Measurements from ENCODE around the gene OPCML. TPM values are rescaled to one million over a fixed set of nuclear protein-coding genes. Genes with fewer than 3 reads are reported as not detected.

Gene OPCML
- total and polyA plus RNA-seq, 2 experiments from 2014 or later = 0.21 to 0.51 TPM

DNA sequence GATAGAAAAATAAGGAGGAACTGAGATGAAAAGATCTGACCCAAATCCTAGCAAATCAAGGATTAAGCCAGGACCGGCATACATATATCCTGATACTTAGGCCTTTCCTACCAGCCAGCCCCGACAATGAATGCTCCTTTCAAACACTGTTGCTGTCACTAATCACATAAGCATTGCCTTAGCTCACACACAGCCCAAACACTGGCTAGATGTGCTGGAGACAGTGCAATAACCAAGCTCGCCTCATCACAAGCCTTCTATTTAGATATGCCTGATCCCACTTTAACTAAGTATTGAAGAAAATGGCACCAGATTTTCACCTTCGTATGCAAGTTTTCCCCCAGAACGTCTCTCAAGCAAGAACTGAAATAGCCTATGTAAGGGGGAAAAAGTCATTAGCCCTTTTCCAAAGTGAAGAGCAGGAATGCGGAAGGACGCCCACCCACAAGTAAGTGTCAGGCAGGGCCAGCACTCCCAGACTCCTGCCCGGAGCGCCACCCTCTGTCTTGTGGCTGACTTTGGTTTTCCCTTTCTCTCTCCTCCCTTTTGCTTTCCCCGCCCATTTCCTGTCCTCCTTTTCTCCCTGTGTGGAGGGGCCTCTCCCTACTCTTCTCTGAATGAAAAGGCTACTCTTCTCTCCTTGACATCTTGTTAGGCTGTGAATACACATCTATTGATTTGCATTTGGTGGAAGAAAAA is 8.9 kb upstream of the OPCML start:
- Histone ChIP-seq H3K4me1 (ENCODE audit: low read depth) (peaks cover 3% of the 10 kb centered on the region), H3K27ac (no peak overlapping the region), H3K36me3 (no peaks in the 10 kb centered on the region), H3K27me3 (peaks cover 3% of the 10 kb centered on the region), H3K4me3 (no peak overlapping the region), H3K9me3 (ENCODE audit: low read depth) (no peaks in the 10 kb centered on the region)
- DNase-seq (ENCODE audit: low read depth in 1 of 2, low spot score in 1 of 2) = peak in 1 of 2 donors; percentile 57
- TF ChIP-seq, protein P1, sequence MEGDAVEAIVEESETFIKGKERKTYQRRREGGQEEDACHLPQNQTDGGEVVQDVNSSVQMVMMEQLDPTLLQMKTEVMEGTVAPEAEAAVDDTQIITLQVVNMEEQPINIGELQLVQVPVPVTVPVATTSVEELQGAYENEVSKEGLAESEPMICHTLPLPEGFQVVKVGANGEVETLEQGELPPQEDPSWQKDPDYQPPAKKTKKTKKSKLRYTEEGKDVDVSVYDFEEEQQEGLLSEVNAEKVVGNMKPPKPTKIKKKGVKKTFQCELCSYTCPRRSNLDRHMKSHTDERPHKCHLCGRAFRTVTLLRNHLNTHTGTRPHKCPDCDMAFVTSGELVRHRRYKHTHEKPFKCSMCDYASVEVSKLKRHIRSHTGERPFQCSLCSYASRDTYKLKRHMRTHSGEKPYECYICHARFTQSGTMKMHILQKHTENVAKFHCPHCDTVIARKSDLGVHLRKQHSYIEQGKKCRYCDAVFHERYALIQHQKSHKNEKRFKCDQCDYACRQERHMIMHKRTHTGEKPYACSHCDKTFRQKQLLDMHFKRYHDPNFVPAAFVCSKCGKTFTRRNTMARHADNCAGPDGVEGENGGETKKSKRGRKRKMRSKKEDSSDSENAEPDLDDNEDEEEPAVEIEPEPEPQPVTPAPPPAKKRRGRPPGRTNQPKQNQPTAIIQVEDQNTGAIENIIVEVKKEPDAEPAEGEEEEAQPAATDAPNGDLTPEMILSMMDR (IDR thresholded peaks at IDR 0.05; ENCODE audit: low read depth, low read length) = no peak

DNA sequence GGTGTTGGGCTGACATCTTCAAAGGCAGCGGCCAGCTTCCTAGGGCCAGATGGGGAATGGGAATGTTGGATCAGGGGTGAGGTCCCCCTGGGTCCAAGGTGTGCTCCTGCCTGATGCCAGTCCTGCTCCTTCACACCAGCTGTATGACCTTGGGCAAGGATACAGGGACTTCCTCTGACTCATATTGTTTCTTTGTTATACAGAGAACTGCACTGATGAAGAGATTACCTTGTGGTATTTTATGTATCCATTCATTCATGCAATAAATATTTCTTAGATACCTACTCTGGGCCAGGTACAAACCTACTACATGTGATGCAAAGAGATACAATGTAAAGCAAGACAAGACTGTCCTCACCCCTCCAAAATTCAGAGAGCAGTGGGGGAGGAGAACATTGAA is 3.9 kb upstream of the OPCML start:
- Histone ChIP-seq H3K4me1 (ENCODE audit: low read depth) (peaks cover 3% of the 10 kb centered on the region), H3K36me3 (no peaks in the 10 kb centered on the region), H3K9me3 (ENCODE audit: low read depth) (no peaks in the 10 kb centered on the region), H3K4me3 (no peak overlapping the region), H3K27me3 (peaks cover 39% of the 10 kb centered on the region), H3K27ac (no peak overlapping the region)
- no peak for DNase-seq (ENCODE audit: low read depth in 1 of 2, low spot score in 1 of 2)
- TF ChIP-seq, protein P1 (IDR thresholded peaks at IDR 0.05; ENCODE audit: low read depth, low read length) = no peak

DNA sequence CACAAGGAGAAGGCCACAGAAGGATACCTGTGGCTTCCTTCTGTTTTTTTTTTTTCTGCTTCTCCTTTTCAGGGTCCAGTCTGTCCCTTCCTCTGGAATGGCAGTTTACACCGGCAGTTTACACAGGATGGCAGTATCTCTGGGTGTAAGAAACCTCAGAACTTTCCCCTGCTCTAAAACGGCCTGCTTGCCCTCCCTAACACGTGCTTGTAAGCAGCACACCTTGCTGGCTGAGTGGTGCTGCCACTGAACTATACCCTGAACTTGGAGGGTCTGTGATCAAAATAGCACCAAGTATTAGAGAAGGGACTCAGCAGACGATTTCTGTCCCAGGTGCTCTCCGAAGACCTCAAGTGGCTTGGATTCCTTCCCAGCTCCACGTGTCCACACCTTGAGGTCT is 904 bp upstream of the OPCML start:
- Histone ChIP-seq H3K4me3 (no peak overlapping the region), H3K27me3 (peaks cover 69% of the 10 kb centered on the region)

DNA sequence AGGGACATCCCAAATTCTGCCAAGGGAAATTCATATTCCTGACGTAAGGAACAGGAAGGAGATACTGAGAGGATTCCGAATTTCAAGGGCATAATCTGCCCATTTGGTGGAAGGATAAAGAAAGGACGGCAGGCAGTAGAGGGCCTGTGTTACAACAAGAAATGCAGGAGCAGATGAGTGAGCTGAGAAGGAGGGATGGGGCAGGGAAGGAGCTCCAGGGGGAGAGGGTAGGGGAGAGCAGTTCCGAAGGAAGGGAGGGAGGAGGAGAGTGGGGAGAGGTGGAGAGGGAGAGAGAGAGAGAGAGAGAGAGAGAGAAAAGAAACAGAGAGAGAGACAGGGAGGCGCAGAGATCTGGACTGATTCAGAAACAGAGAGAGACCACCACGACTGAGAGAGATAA is 843 bp downstream of the OPCML start:
- no peak overlapping the region for H3K27ac ChIP-seq
- H3K4me1 ChIP-seq (ENCODE audit: low read depth) = peaks cover 5% of the 10 kb centered on the region
- TF ChIP-seq, protein P1 (IDR thresholded peaks at IDR 0.05; ENCODE audit: low read depth, low read length) = no peak
- peaks cover 75% of the 10 kb centered on the region for H3K27me3 ChIP-seq
- no peaks in the 10 kb centered on the region for H3K36me3 ChIP-seq
- DNase-seq (ENCODE audit: low read depth in 1 of 2, low spot score in 1 of 2) = no peak
- no peaks in the 10 kb centered on the region for H3K9me3 ChIP-seq (ENCODE audit: low read depth)
- H3K4me3 ChIP-seq = no peak overlapping the region

More for the DNA sequence above, 904 bp upstream of the OPCML start:
- TF ChIP-seq, protein P1 (IDR thresholded peaks at IDR 0.05; ENCODE audit: low read depth, low read length) = no peak
- no peaks in the 10 kb centered on the region for H3K9me3 ChIP-seq (ENCODE audit: low read depth)
- H3K36me3 ChIP-seq = no peaks in the 10 kb centered on the region
- DNase-seq (ENCODE audit: low read depth in 1 of 2, low spot score in 1 of 2) = no peak
- no peaks in the 10 kb centered on the region for H3K4me1 ChIP-seq (ENCODE audit: low read depth)
- no peak overlapping the region for H3K27ac ChIP-seq

DNA sequence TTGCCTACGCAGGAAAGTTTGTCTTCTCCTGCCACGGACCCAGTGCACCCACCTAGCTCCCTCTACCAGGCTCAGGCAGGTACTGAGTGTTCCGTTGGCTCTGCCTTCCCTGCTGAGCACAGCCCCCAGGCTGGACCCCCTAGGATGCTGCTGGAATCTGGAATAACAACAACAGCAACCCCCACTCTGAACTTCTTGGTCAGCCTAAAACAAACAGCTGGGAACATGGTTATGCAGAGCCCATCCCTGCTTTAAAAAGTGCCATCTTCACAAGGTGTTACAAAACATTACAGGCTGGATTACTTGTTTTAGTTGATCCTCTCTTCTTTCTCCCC is 1.8 kb downstream of the OPCML start:
- DNase-seq (ENCODE audit: low read depth in 1 of 2, low spot score in 1 of 2) = no peak
- peaks cover 69% of the 10 kb centered on the region for H3K27me3 ChIP-seq
- peaks cover 15% of the 10 kb centered on the region for H3K4me1 ChIP-seq (ENCODE audit: low read depth)
- TF ChIP-seq, protein P1 (IDR thresholded peaks at IDR 0.05; ENCODE audit: low read depth, low read length) = no peak
- no peak overlapping the region for H3K27ac ChIP-seq
- H3K36me3 ChIP-seq = no peaks in the 10 kb centered on the region
- no peak overlapping the region for H3K4me3 ChIP-seq
- H3K9me3 ChIP-seq (ENCODE audit: low read depth) = no peaks in the 10 kb centered on the region

All from cardiac muscle cell (in vitro differentiated cells and primary cell).